Neural progenitor cell (in vitro differentiated cells): Measurements from ENCODE around the gene THRAP3. TPM values are rescaled to one million over a fixed set of nuclear protein-coding genes. Genes with fewer than 3 reads are reported as not detected.
A peak's percentile ranks its signal among the peaks of the same experiment; 100 is the strongest.

Experiments used
- DNase-seq: peaks from one replicate; pipeline ENCODE4 v3.0.0-alpha.2; 2016; ENCODE audit warnings: low spot score
- H2AFZ ChIP-seq: fragments of 200-600 bp; sonication (generic); replicated peaks from 2 replicates; pipeline ENCODE4 v1.6.1; 2016; ENCODE audit warnings: antibody characterized with exemption
- H3F3A ChIP-seq: fragments of 200-600 bp; sonication (generic); 2 replicates; pipeline ENCODE4 v1.6.1; 2016; ENCODE audit warnings: antibody characterized with exemption, low read depth
- H3K27ac ChIP-seq: fragments of 200-600 bp; sonication (generic); 2 replicates; pipeline ENCODE4 v1.5.1; 2016; ENCODE audit warnings: mild to moderate bottlenecking
- H3K27me3 ChIP-seq: fragments of 200-600 bp; sonication (generic); 2 replicates; pipeline ENCODE4 v1.6.1; 2016; ENCODE audit warnings: mild to moderate bottlenecking, moderate library complexity
- H3K36me3 ChIP-seq: fragments of 200-600 bp; sonication (generic); 2 replicates; pipeline ENCODE4 v1.5.1; 2016
- H3K4me1 ChIP-seq: fragments of 200-600 bp; sonication (generic); 2 replicates; pipeline ENCODE4 v1.6.1; 2016; ENCODE audit warnings: mixed run types
- H3K4me2 ChIP-seq: fragments of 200-600 bp; sonication (generic); 2 replicates; pipeline ENCODE4 v1.6.1; 2016
- H3K4me3 ChIP-seq: fragments of 200-600 bp; sonication (generic); 2 replicates; pipeline ENCODE4 v1.5.1; 2016
- H3K79me2 ChIP-seq: fragments of 200-600 bp; sonication (generic); 2 replicates; pipeline ENCODE4 v1.6.1; 2016; ENCODE audit warnings: low read depth
- H3K9ac ChIP-seq: fragments of 200-600 bp; sonication (generic); 2 replicates; pipeline ENCODE4 v1.6.1; 2016
- H3K9me3 ChIP-seq: fragments of 200-600 bp; sonication (generic); 2 replicates; pipeline ENCODE4 v1.5.1; 2016; ENCODE audit warnings: low read depth
- H4K20me1 ChIP-seq: fragments of 200-600 bp; sonication (generic); 2 replicates; pipeline ENCODE4 v1.6.1; 2016; ENCODE audit warnings: low read depth
- H3K27ac Mint-ChIP-seq: 3 replicates; pipeline ENCODE4 v1.8.0; 2021; ENCODE audit warnings: mixed read lengths
- H3K27me3 Mint-ChIP-seq: 2 replicates; pipeline ENCODE4 v1.8.0; 2022; ENCODE audit warnings: low read depth, mild to moderate bottlenecking, inconsistent platforms, moderate library complexity, mixed read lengths; ENCODE audit not compliant: insufficient read depth
- H3K36me3 Mint-ChIP-seq: 3 replicates; pipeline ENCODE4 v1.8.0; 2021; ENCODE audit warnings: mixed read lengths
- H3K4me1 Mint-ChIP-seq: 3 replicates; pipeline ENCODE4 v1.8.0; 2021; ENCODE audit warnings: mixed read lengths
- H3K4me3 Mint-ChIP-seq: 3 replicates; pipeline ENCODE4 v1.8.0; 2021; ENCODE audit warnings: mild to moderate bottlenecking, moderate library complexity, mixed read lengths
- H3K9me3 Mint-ChIP-seq: 3 replicates; pipeline ENCODE4 v1.8.0; 2020; ENCODE audit warnings: mixed read lengths
- CTCF ChIP-seq: fragments of 200-600 bp; sonication (generic); IDR thresholded peaks from 2 replicates; pipeline ENCODE4 v1.5.1; 2017; ENCODE audit warnings: antibody characterized with exemption, mild to moderate bottlenecking
- EZH2 ChIP-seq: fragments of 200-600 bp; sonication (generic); IDR thresholded peaks from 2 replicates; pipeline ENCODE4 v1.6.1; 2017; ENCODE audit warnings: antibody characterized with exemption, mild to moderate bottlenecking, moderate library complexity
- EZH2phosphoT487 ChIP-seq: fragments of 200-600 bp; sonication (generic); IDR thresholded peaks from 2 replicates; pipeline ENCODE4 v1.6.1; 2017; ENCODE audit warnings: antibody characterized with exemption
- total RNA-seq: library from RNA; depleted of rRNA; stranded (reverse); fragments of >200 nt; gene quantifications from 2 replicates; pipeline ENCODE4 v1.2.3, GENCODE V29; 2015; ENCODE audit warnings: low replicate concordance

Gene THRAP3
- total RNA-seq, 1 donor from 2014 or later: 138 TPM

- peaks cover 6% of the 10 kb centered on the region for H3K36me3 Mint-ChIP-seq
- peak; percentile 86 for TF ChIP-seq EZH2
- peak; percentile 74 for TF ChIP-seq EZH2phosphoT487
- no peak for TF ChIP-seq CTCF
Measured at GRCh38 chr1:36322041-36322785, 98.0 kb downstream of the THRAP3 start.

GRCh38 chr1:36322786-36323635, 98.8 kb downstream of the THRAP3 start:
- TF ChIP-seq CTCF (no peak), EZH2phosphoT487 (peak; percentile 75), EZH2 (peak; percentile 71)
- DNase-seq: peak; percentile 69
- no peak overlapping the region for H3K27ac ChIP-seq
- peaks cover 28% of the 10 kb centered on the region for H4K20me1 ChIP-seq
- no peaks in the 10 kb centered on the region for H3K79me2 ChIP-seq
- H3K9ac ChIP-seq: no peak overlapping the region
- H3K36me3 ChIP-seq: no peaks in the 10 kb centered on the region
- H3K4me2 ChIP-seq: peak overlapping the region; percentile 95
- H3K9me3 Mint-ChIP-seq: no peaks in the 10 kb centered on the region
- peaks cover 14% of the 10 kb centered on the region for H3K27me3 Mint-ChIP-seq
- no peak overlapping the region for H3K27ac Mint-ChIP-seq
- peaks cover 32% of the 10 kb centered on the region for H3F3A ChIP-seq
- peaks cover 67% of the 10 kb centered on the region for H3K27me3 ChIP-seq
- peaks cover 5% of the 10 kb centered on the region for H3K36me3 Mint-ChIP-seq
- H3K4me1 Mint-ChIP-seq: peaks cover 25% of the 10 kb centered on the region
- no peak overlapping the region for H2AFZ ChIP-seq
- no peaks in the 10 kb centered on the region for H3K9me3 ChIP-seq
- peak overlapping the region; percentile 83 for H3K4me3 Mint-ChIP-seq
- H3K4me3 ChIP-seq: peak overlapping the region; percentile 78
- H3K4me1 ChIP-seq: peaks cover 23% of the 10 kb centered on the region

More at GRCh38 chr1:36322041-36322785, 98.0 kb downstream of the THRAP3 start:
- Histone ChIP-seq H3K4me2 (peak overlapping the region; percentile 95), H3K27ac (no peak overlapping the region), H3K9me3 (no peaks in the 10 kb centered on the region), H3K9ac (no peak overlapping the region), H3K27me3 (peaks cover 67% of the 10 kb centered on the region), H2AFZ (no peak overlapping the region), H4K20me1 (peaks cover 28% of the 10 kb centered on the region), H3K79me2 (no peaks in the 10 kb centered on the region), H3K4me3 (peak overlapping the region; percentile 78), H3K4me1 (peaks cover 23% of the 10 kb centered on the region), H3K36me3 (no peaks in the 10 kb centered on the region), H3F3A (peaks cover 32% of the 10 kb centered on the region)
- peak; percentile 52 for DNase-seq
- peaks cover 12% of the 10 kb centered on the region for H3K27me3 Mint-ChIP-seq
- H3K27ac Mint-ChIP-seq: no peak overlapping the region
- H3K4me3 Mint-ChIP-seq: peak overlapping the region; percentile 83
- peaks cover 25% of the 10 kb centered on the region for H3K4me1 Mint-ChIP-seq
- H3K9me3 Mint-ChIP-seq: no peaks in the 10 kb centered on the region

DNA sequence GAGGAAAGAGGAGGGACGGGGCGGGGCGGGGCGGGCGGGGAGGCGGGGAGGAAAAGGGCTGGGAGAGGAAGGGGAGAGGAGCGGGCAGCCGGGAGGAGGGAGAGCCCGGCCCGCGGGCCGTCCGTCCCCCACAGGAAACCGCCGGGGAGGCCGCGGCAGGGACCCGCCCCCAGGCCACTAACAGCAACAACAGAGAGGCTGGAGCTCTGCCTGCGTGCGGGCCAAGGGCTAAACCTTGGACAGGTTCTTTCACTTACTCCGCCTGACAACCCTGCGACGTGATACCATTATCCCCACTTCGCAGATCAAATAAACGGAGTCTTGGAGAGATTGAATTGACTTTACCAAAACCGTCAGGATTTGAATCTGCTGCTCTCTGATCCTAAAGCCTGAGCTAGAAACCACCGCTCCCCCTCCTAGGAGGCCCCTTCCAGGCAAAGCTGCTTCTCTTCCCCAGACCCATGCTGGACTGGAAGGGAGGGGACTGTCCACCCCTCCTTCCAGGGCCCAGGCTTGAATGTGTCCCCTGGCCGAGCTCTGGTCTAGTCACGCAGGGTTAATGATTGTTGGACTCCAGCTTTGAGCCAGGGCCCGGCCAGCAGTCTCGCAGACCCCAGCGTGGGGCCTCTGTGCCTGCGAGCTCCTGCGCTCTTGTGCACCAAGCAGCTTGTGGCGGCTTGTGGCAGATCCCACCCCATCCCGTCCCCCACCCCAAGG, 99.6 kb downstream of the THRAP3 start, which contains the start of gene EVA1B:
Gene EVA1B (minus strand): TSS at position 10 of the 717 bp plus-strand sequence. CDS start 608 bp downstream, outside the sequence.
- Histone ChIP-seq H3K4me3 (peak within 1 kb of the TSS; percentile 78), H4K20me1 (peaks cover 28% of the 10 kb centered on the region), H3K4me1 (peaks cover 23% of the 10 kb centered on the region), H3K79me2 (no peaks in the 10 kb centered on the region), H3K9me3 (no peaks in the 10 kb centered on the region), H3K27me3 (peaks cover 67% of the 10 kb centered on the region), H3F3A (peaks cover 32% of the 10 kb centered on the region), H3K9ac (no peak within 1 kb of the TSS), H3K27ac (no peak within 1 kb of the TSS), H2AFZ (no peak within 1 kb of the TSS), H3K36me3 (no peaks in the 10 kb centered on the region), H3K4me2 (peak within 1 kb of the TSS; percentile 95)
- Mint-ChIP-seq H3K9me3 (no peaks in the 10 kb centered on the region), H3K36me3 (peaks cover 2% of the 10 kb centered on the region), H3K27ac (peak within 1 kb of the TSS; percentile 66), H3K27me3 (peaks cover 14% of the 10 kb centered on the region), H3K4me3 (peak within 1 kb of the TSS; percentile 87), H3K4me1 (peaks cover 25% of the 10 kb centered on the region)
- peak; percentile 75 for DNase-seq
- TF ChIP-seq EZH2phosphoT487 (no peak), EZH2 (no peak), CTCF (no peak)
